Endothelial cell of umbilical vein (primary cell): ENCODE results near the gene PSMC4. TPM values are rescaled to one million over a fixed set of nuclear protein-coding genes. Genes with fewer than 3 reads are reported as not detected.

Source experiments
- BruUV-seq: library from RNA; stranded (reverse); fragments of 400-500 nt; replicated peaks from 2 replicates; lab custom pipeline; 2021; lab: Mats Ljungman, UMichigan
- CTCF ChIA-PET: fragments of 300-600, 350-600 bp; sonication (Branson Sonifier 250); formaldehyde crosslinking; loops from one replicate; lab custom pipeline; 2021; ENCODE audit warnings: antibody characterized with exemption, inconsistent platforms; lab: Charles Lee
- POLR2A ChIA-PET: fragments of 300-600, 350-600 bp; sonication (Branson Sonifier 250); formaldehyde crosslinking; loops from one replicate; lab custom pipeline; 2021; ENCODE audit warnings: antibody characterized with exemption, inconsistent platforms; lab: Charles Lee
- DNase-seq: peaks from one replicate; pipeline ENCODE4 v3.0.0-alpha.2; 2011; ENCODE audit warnings: low read depth, low spot score
- FAIRE-seq: peaks from 2 replicates; lab custom pipeline; 2011; peaks lifted over from hg19 to GRCh38; lab: Jason Lieb, UNC
- H2AFZ ChIP-seq: 2 replicates; pipeline ENCODE4 v1.6.0; 2012; ENCODE audit warnings: low read depth, low read length, control low read depth, inconsistent platforms
- H3K27ac ChIP-seq: 2 replicates; pipeline ENCODE4 v1.5.1; 2011; ENCODE audit warnings: low read depth, mild to moderate bottlenecking, control low read depth, low read length, moderate library complexity; ENCODE audit not compliant: insufficient read depth
- H3K27me3 ChIP-seq, 2 experiments: 2 replicates each; pipeline versions ENCODE4 v1.6.0 to v1.6.1; 2011; ENCODE audit warnings: low read length in 2 of 2, mixed read lengths in 1 of 2; ENCODE audit not compliant: control insufficient read depth in 2 of 2, insufficient read depth in 2 of 2
- H3K36me3 ChIP-seq, 2 experiments: 2 replicates in 1 of 2; 3 replicates in 1 of 2; pipeline ENCODE4 v1.5.1; 2011; ENCODE audit warnings: low read length in 2 of 2, mild to moderate bottlenecking in 1 of 2, moderate library complexity in 1 of 2; ENCODE audit not compliant: control insufficient read depth in 2 of 2, insufficient read depth in 2 of 2; ENCODE audit errors: extremely low read depth in 1 of 2
- H3K4me1 ChIP-seq: 3 replicates; pipeline ENCODE4 v1.5.1; 2011; ENCODE audit warnings: mild to moderate bottlenecking, low read length; ENCODE audit not compliant: control insufficient read depth, insufficient read depth; ENCODE audit errors: extremely low read depth
- H3K4me2 ChIP-seq: 2 replicates; pipeline ENCODE4 v1.6.1; 2011; ENCODE audit warnings: low read length, control low read depth, mixed read lengths; ENCODE audit not compliant: insufficient read depth
- H3K4me3 ChIP-seq, 3 experiments: fragments of 200-600 bp in 1 of 3; sonication (generic), shearing (Covaris generic) in 1 of 3; replicated peaks in 1 of 3; 2 replicates each; pipeline ENCODE4 v1.5.1; 2011 to 2016; ENCODE audit warnings: control low read depth in 3 of 3, low read length in 3 of 3, mild to moderate bottlenecking in 2 of 3, inconsistent platforms in 1 of 3, low read depth in 1 of 3, moderate library complexity in 1 of 3; ENCODE audit not compliant: insufficient read depth in 1 of 3
- H3K79me2 ChIP-seq: 2 replicates; pipeline ENCODE4 v1.6.0; 2012; ENCODE audit warnings: low read length, inconsistent platforms; ENCODE audit not compliant: control insufficient read depth, insufficient read depth
- H3K9ac ChIP-seq: replicated peaks from 2 replicates; pipeline ENCODE3; 2011; ENCODE audit warnings: low read length, control low read depth; ENCODE audit not compliant: insufficient read depth; ENCODE audit errors: extremely low read depth
- H3K9me1 ChIP-seq: replicated peaks from 3 replicates; pipeline ENCODE4 v1.6.0; 2011; ENCODE audit warnings: mild to moderate bottlenecking, low read length; ENCODE audit not compliant: control insufficient read depth, insufficient read depth; ENCODE audit errors: extremely low read depth
- H3K9me3 ChIP-seq: replicated peaks from 2 replicates; pipeline ENCODE4 v1.5.1; 2012; ENCODE audit warnings: low read length, inconsistent platforms; ENCODE audit not compliant: control insufficient read depth, insufficient read depth
- H4K20me1 ChIP-seq: replicated peaks from 2 replicates; pipeline ENCODE3; 2011; ENCODE audit warnings: mild to moderate bottlenecking, low read length; ENCODE audit not compliant: control insufficient read depth, insufficient read depth; ENCODE audit errors: extremely low read depth
- CTCF ChIP-seq, 2 donors: IDR thresholded peaks; 1 replicate in 1 of 2; 2 replicates in 1 of 2; pipeline ENCODE4 v1.5.1; 2011; ENCODE audit warnings: low read length in 2 of 2, mild to moderate bottlenecking in 2 of 2, moderate library complexity in 2 of 2, control low read depth in 1 of 2, inconsistent platforms in 1 of 2, low read depth in 1 of 2; ENCODE audit not compliant: insufficient read depth in 1 of 2; ENCODE audit errors: extremely low read depth in 1 of 2
- EZH2 ChIP-seq: IDR thresholded peaks from 2 replicates; pipeline ENCODE4 v1.6.1; 2012; ENCODE audit warnings: borderline replicate concordance, low read depth, mild to moderate bottlenecking, moderate library complexity, low read length, inconsistent platforms; ENCODE audit not compliant: severe bottlenecking
- FOS ChIP-seq: IDR thresholded peaks from 2 replicates; pipeline ENCODE4 v1.6.1; 2011; ENCODE audit warnings: mild to moderate bottlenecking, low read length, moderate library complexity, borderline replicate concordance; ENCODE audit not compliant: insufficient read depth
- GATA2 ChIP-seq: IDR thresholded peaks from 2 replicates; pipeline ENCODE4 v1.7.0; 2011; ENCODE audit warnings: low read depth, mild to moderate bottlenecking, moderate library complexity, mixed read lengths, low read length; ENCODE audit not compliant: insufficient read length, insufficient read depth
- JUN ChIP-seq: IDR thresholded peaks from 2 replicates; pipeline ENCODE4 v1.6.1; 2011; ENCODE audit warnings: borderline replicate concordance, low read depth; ENCODE audit not compliant: insufficient read length, insufficient read depth
- MAX ChIP-seq: IDR thresholded peaks from 2 replicates; pipeline ENCODE4 v1.6.1; 2011; ENCODE audit not compliant: insufficient read depth, insufficient read length
- MYC ChIP-seq: IDR thresholded peaks from one replicate; pipeline ENCODE4 v1.6.1; 2011; ENCODE audit warnings: mild to moderate bottlenecking, low read depth, low read length
- POLR2A ChIP-seq: IDR thresholded peaks from 2 replicates; pipeline ENCODE4 v1.6.1; 2012; ENCODE audit warnings: low read depth, mild to moderate bottlenecking, control low read depth, low read length
- POLR2AphosphoS5 ChIP-seq: IDR thresholded peaks from 2 replicates; pipeline ENCODE4 v1.6.1; 2012; ENCODE audit warnings: low read depth, mild to moderate bottlenecking, control low read depth, low read length, moderate library complexity; ENCODE audit not compliant: insufficient read depth
- dilution Hi-C: fragments of 300-500 bp; cut with MboI; formaldehyde crosslinking; loops from one replicate; pipeline ENCODE4 v1.15.0; 2019; ENCODE audit warnings: low sequenced_read_pairs; ENCODE audit not compliant: extremely low pct_ligation_motif_present
- intact Hi-C: fragments of 100-400 bp; cut with micrococcal nuclease; formaldehyde crosslinking; loops from one replicate; pipeline ENCODE4 v1.10.0; 2022
- polyA plus RNA-seq, 4 experiments: library from polyadenylated mRNA; depleted of rRNA in 3 of 4; stranded (reverse) in 3 of 4; unstranded in 1 of 4; fragments of >200 nt; gene quantifications; 2 replicates each; pipeline versions ENCODE4 v1.2.1 to v1.2.3, GENCODE V29; 2011 to 2012; ENCODE audit warnings: missing spikeins in 1 of 4
- total RNA-seq: library from RNA; stranded (reverse); gene quantifications from 2 replicates; pipeline ENCODE4 v1.2.3, GENCODE V29; 2021

The PSMC4 gene
- total and polyA plus RNA-seq, 2 donors (not counting 3 experiments of a cell fraction or from before 2014, with no cell fraction given): 110 to 114 TPM

GRCh38 chr19:39936020-39936419, 34.9 kb upstream of the PSMC4 start:
- Histone ChIP-seq H3K4me3 (no peak overlapping the region), H3K9ac (no peak overlapping the region), H4K20me1 (no peaks in the 10 kb centered on the region), H3K27ac (no peak overlapping the region), H3K9me3 (no peaks in the 10 kb centered on the region), H3K27me3 (peaks cover 2 to 5% of the 10 kb centered on the region in 2 experiments), H3K4me1 (no peaks in the 10 kb centered on the region), H3K4me2 (no peak overlapping the region), H3K36me3 (no peaks in the 10 kb centered on the region), H3K79me2 (no peaks in the 10 kb centered on the region), H2AFZ (no peak overlapping the region), H3K9me1 (no peaks in the 10 kb centered on the region)
- FAIRE-seq (no peak), DNase-seq (no peak)
- intact Hi-C loops: no loop called here
- no TSS peak for BruUV-seq
- dilution Hi-C loops: no loop called here
- TF ChIP-seq POLR2AphosphoS5 (no peak), GATA2 (no peak)
- POLR2A ChIA-PET: no interaction called here
- CTCF ChIA-PET: no interaction called here

GRCh38 chr19:39936622-39937021, 34.3 kb upstream of the PSMC4 start:
- Histone ChIP-seq H3K9ac (no peak overlapping the region), H3K4me1 (peaks cover 5% of the 10 kb centered on the region), H3K36me3 (no peaks in the 10 kb centered on the region), H3K9me3 (no peaks in the 10 kb centered on the region), H2AFZ (no peak overlapping the region), H3K79me2 (no peaks in the 10 kb centered on the region), H3K4me3 (no peak overlapping the region), H3K27me3 (peaks cover 2 to 5% of the 10 kb centered on the region in 2 experiments), H4K20me1 (no peaks in the 10 kb centered on the region), H3K9me1 (no peaks in the 10 kb centered on the region), H3K27ac (no peak overlapping the region), H3K4me2 (no peak overlapping the region)
- intact Hi-C loops: no loop called here
- FAIRE-seq (no peak), DNase-seq (no peak)
- dilution Hi-C loops: no loop called here
- BruUV-seq: no TSS peak
- ChIA-PET POLR2A (no interaction called here), CTCF (no interaction called here)
- TF ChIP-seq EZH2: no peak
- no peak for TF ChIP-seq MAX
- no peak for TF ChIP-seq FOS
- no peak for TF ChIP-seq MYC
- TF ChIP-seq POLR2AphosphoS5: no peak
- TF ChIP-seq JUN: no peak
- no peak for TF ChIP-seq GATA2
- TF ChIP-seq POLR2A: no peak
- no peak for TF ChIP-seq CTCF (IDR thresholded peaks at IDR 0.05; ENCODE audit: extremely low read depth in 1 of 2, insufficient read depth in 1 of 2, low read depth in 1 of 2, low read length in 2 of 2)
